ENCODE results near the gene SH3BP5L. TPM values are rescaled to one million over a fixed set of nuclear protein-coding genes. Genes with fewer than 3 reads are reported as not detected.

SH3BP5L gene
- total and polyA plus RNA-seq, 2 experiments from 2014 or later, result 14.1 to 34.8 TPM

DNA sequence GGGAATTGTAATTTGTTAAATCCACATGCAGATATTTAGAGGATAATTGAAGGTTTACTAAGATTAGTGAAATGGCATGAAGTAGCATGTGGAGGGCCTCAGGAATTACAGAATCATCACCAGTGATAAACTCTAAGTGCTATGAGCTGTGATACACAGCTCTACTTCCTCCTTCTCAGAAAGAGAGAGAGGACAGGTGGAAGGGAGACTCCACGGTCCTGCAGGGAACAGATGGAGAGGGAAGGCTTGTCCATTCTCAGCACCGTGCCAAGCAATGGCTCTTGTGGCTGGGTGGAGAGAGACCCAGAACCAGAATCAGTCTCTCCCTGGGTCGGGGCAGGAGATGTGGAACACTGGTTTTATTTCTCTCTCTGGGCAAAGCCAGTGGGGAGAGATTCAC, 42.3 kb downstream of the SH3BP5L start:
- no peak overlapping the region for H3K4me3 ChIP-seq
- H3K36me3 ChIP-seq, result no peaks in the 10 kb centered on the region
- TF ChIP-seq, protein P1, sequence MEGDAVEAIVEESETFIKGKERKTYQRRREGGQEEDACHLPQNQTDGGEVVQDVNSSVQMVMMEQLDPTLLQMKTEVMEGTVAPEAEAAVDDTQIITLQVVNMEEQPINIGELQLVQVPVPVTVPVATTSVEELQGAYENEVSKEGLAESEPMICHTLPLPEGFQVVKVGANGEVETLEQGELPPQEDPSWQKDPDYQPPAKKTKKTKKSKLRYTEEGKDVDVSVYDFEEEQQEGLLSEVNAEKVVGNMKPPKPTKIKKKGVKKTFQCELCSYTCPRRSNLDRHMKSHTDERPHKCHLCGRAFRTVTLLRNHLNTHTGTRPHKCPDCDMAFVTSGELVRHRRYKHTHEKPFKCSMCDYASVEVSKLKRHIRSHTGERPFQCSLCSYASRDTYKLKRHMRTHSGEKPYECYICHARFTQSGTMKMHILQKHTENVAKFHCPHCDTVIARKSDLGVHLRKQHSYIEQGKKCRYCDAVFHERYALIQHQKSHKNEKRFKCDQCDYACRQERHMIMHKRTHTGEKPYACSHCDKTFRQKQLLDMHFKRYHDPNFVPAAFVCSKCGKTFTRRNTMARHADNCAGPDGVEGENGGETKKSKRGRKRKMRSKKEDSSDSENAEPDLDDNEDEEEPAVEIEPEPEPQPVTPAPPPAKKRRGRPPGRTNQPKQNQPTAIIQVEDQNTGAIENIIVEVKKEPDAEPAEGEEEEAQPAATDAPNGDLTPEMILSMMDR (IDR thresholded peaks at IDR 0.05; ENCODE audit: low read depth, low read length), result no peak
- no peaks in the 10 kb centered on the region for H3K4me1 ChIP-seq (ENCODE audit: low read depth)
- no peak for DNase-seq (ENCODE audit: low read depth in 1 of 2, low spot score in 1 of 2)
- H3K27me3 ChIP-seq, result no peaks in the 10 kb centered on the region
- H3K27ac ChIP-seq, result no peak overlapping the region
- no peaks in the 10 kb centered on the region for H3K9me3 ChIP-seq (ENCODE audit: low read depth)

DNA sequence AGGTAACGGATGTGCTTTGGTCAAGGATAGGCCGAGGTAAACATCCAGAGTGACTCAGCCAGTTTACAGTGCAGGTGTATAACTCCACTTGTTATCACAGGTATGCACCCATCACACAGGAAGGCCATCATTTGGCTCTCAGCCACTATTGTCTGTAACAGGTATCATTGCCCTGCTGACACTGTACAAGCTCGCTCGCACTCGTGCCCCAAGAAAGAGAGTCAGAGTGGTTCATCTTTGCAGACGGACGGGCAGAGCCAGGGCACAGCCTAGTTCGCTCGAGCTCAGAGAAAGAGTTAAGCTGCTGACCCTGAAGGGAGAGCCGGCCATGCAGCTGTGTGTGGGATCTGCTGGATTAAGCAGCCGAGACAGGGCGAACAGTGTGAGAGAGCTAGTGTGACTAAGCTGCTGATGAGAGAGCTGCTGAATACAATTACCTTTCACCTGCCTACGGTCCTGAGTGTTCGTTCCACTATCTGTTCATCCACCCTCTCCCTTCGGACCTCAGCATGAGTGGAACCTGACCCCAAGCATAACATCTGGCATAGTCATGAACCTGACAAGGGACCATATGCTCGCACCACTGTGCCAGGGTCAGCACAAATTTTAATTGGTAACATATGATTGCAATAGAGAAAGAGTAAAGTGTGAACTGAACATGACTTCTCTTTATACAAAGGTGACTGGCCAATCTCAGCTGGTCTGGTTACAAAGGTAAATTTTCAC, 43.1 kb downstream of the SH3BP5L start:
- Histone ChIP-seq H3K9me3 (ENCODE audit: low read depth) (no peaks in the 10 kb centered on the region), H3K27ac (no peak overlapping the region), H3K4me3 (no peak overlapping the region), H3K27me3 (no peaks in the 10 kb centered on the region), H3K36me3 (no peaks in the 10 kb centered on the region), H3K4me1 (ENCODE audit: low read depth) (no peaks in the 10 kb centered on the region)
- TF ChIP-seq, protein P1 (IDR thresholded peaks at IDR 0.05; ENCODE audit: low read depth, low read length), result no peak
- no peak for DNase-seq (ENCODE audit: low read depth in 1 of 2, low spot score in 1 of 2)

DNA sequence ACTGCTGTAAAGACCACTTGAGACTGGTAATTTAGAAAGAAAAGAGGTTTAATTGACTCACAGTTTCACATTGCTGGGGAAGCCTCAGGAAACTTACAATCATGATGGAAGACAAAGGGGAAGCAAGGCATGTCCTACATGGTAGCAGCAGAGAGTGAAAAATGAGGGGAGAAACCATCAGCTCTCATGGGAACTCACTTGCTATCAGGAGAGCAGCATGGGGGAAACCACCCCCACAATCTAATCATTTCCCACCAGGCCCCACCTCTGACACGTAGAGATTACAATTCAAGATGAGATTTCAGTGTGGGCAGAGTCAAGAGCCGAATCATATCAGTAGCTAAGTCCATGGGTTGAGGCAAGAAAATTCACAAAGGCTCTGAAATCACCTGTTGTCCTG, 46.4 kb downstream of the SH3BP5L start:
- Histone ChIP-seq H3K4me1 (ENCODE audit: low read depth) (no peaks in the 10 kb centered on the region), H3K27ac (no peak overlapping the region), H3K27me3 (no peaks in the 10 kb centered on the region), H3K9me3 (ENCODE audit: low read depth) (no peaks in the 10 kb centered on the region), H3K36me3 (no peaks in the 10 kb centered on the region), H3K4me3 (no peak overlapping the region)
- DNase-seq (ENCODE audit: low read depth in 1 of 2, low spot score in 1 of 2), result no peak
- TF ChIP-seq, protein P1 (IDR thresholded peaks at IDR 0.05; ENCODE audit: low read depth, low read length), result no peak

DNA sequence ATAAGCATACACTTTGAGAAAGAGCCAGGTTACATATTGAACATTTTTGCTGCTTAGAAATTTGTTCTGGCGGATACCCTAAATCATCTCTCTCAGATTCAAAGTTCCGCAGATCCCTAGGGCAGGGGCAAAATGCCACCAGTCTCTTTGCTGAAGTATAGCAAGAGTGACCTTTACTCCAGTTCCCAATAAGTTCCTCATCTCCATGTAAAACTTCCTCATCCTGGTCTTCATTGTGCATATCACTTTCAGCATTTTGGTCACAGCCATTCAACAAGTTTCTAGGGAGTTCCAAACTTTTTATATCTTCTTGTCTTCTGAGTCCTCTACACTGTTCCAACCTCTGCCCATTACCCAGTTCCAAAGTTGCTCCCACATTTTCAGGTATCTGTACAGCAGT, 46.8 kb downstream of the SH3BP5L start:
- Histone ChIP-seq H3K4me1 (ENCODE audit: low read depth) (no peaks in the 10 kb centered on the region), H3K4me3 (no peak overlapping the region), H3K36me3 (no peaks in the 10 kb centered on the region), H3K27ac (no peak overlapping the region), H3K9me3 (ENCODE audit: low read depth) (no peaks in the 10 kb centered on the region), H3K27me3 (no peaks in the 10 kb centered on the region)
- DNase-seq (ENCODE audit: low read depth in 1 of 2, low spot score in 1 of 2), result no peak
- TF ChIP-seq, protein P1 (IDR thresholded peaks at IDR 0.05; ENCODE audit: low read depth, low read length), result no peak

DNA sequence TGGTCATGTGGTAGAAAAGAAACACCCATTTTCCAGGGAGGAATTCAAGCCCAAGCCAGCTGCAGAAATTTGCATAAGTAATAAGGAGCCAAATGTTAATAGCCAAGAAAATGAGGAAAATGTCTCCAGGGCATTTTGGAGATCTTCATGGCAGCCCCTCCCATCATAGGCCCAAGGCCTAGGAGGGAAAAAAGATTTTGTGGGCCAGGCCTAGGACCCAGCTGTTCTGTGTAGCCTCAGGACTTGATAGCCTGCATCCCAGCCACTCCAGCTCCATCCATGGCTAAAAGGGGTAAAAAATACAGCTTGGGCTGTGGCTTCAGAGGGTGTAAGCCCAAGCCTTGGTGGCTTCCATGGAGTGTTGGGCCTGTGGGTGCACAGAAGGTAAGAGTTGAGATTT, 48.7 kb downstream of the SH3BP5L start:
- TF ChIP-seq, protein P1 (IDR thresholded peaks at IDR 0.05; ENCODE audit: low read depth, low read length), result no peak
- H3K4me3 ChIP-seq, result no peak overlapping the region
- H3K9me3 ChIP-seq (ENCODE audit: low read depth), result no peaks in the 10 kb centered on the region
- no peaks in the 10 kb centered on the region for H3K27me3 ChIP-seq
- no peak for DNase-seq (ENCODE audit: low read depth in 1 of 2, low spot score in 1 of 2)
- H3K27ac ChIP-seq, result no peak overlapping the region
- H3K4me1 ChIP-seq (ENCODE audit: low read depth), result no peaks in the 10 kb centered on the region
- no peaks in the 10 kb centered on the region for H3K36me3 ChIP-seq
